DND-41 (cell line): Measurements from ENCODE around the gene PPP3CA.

Experiments used
- ATAC-seq: fragments of 200-7000 bp; cut with Tn5 transposase; 3 replicates; pipeline ENCODE4 v1.9.1; 2021; ENCODE audit warnings: low read depth; ENCODE audit not compliant: insufficient read depth
- DNase-seq: peaks from one replicate; pipeline ENCODE4 v3.0.0-alpha.2; 2020
- H2AFZ ChIP-seq: 2 replicates; pipeline ENCODE4 v1.6.0; 2012; ENCODE audit warnings: low read depth, low read length
- H3K27ac ChIP-seq: 2 replicates; pipeline ENCODE4 v1.5.1; 2012; ENCODE audit warnings: low read length, inconsistent platforms
- H3K27me3 ChIP-seq: fragments of 200-600 bp; sonication (generic); 2 replicates; pipeline ENCODE4 v1.6.0; 2012; ENCODE audit warnings: low read length, mild to moderate bottlenecking, inconsistent platforms; ENCODE audit not compliant: insufficient read depth, poor library complexity
- H3K36me3 ChIP-seq: 2 replicates; pipeline ENCODE4 v1.5.1; 2012; ENCODE audit warnings: low read length, inconsistent platforms; ENCODE audit not compliant: insufficient read depth
- H3K4me1 ChIP-seq: 2 replicates; pipeline ENCODE4 v1.5.1; 2012; ENCODE audit warnings: mild to moderate bottlenecking, low read length; ENCODE audit not compliant: insufficient read depth
- H3K4me2 ChIP-seq: 2 replicates; pipeline ENCODE4 v1.6.0; 2012; ENCODE audit warnings: mild to moderate bottlenecking, moderate library complexity, low read length, inconsistent platforms; ENCODE audit not compliant: insufficient read depth
- H3K4me3 ChIP-seq, 2 experiments: fragments of 200-600 bp in 1 of 2; shearing (Covaris generic) in 1 of 2; 2 replicates each; pipeline ENCODE4 v1.5.1; 2012 to 2016; ENCODE audit warnings: inconsistent platforms in 2 of 2, low read length in 2 of 2, mild to moderate bottlenecking in 2 of 2, low read depth in 1 of 2, moderate library complexity in 1 of 2
- H3K79me2 ChIP-seq: 2 replicates; pipeline ENCODE4 v1.6.0; 2012; ENCODE audit warnings: low read length, inconsistent platforms; ENCODE audit not compliant: insufficient read depth
- H3K9ac ChIP-seq: 2 replicates; pipeline ENCODE4 v1.6.0; 2012; ENCODE audit warnings: low read depth, mild to moderate bottlenecking, inconsistent platforms, low read length, moderate library complexity
- H3K9me3 ChIP-seq: 2 replicates; pipeline ENCODE4 v1.5.1; 2012; ENCODE audit warnings: low read length, moderate library complexity, mild to moderate bottlenecking, inconsistent platforms; ENCODE audit not compliant: insufficient read depth, severe bottlenecking
- H4K20me1 ChIP-seq: 2 replicates; pipeline ENCODE4 v1.6.0; 2012; ENCODE audit warnings: low read length; ENCODE audit not compliant: insufficient read depth
- CTCF ChIP-seq: IDR thresholded peaks from 2 replicates; pipeline ENCODE4 v1.5.1; 2012; ENCODE audit warnings: borderline replicate concordance, low read length, moderate library complexity, mild to moderate bottlenecking; ENCODE audit not compliant: poor library complexity, severe bottlenecking; ENCODE audit errors: extremely low read depth
- EZH2 ChIP-seq: IDR thresholded peaks from 3 replicates; pipeline ENCODE4 v1.6.1; 2012; ENCODE audit warnings: borderline replicate concordance, low read depth, mild to moderate bottlenecking, moderate library complexity, low read length, inconsistent platforms; ENCODE audit not compliant: severe bottlenecking

The PPP3CA gene

DNA sequence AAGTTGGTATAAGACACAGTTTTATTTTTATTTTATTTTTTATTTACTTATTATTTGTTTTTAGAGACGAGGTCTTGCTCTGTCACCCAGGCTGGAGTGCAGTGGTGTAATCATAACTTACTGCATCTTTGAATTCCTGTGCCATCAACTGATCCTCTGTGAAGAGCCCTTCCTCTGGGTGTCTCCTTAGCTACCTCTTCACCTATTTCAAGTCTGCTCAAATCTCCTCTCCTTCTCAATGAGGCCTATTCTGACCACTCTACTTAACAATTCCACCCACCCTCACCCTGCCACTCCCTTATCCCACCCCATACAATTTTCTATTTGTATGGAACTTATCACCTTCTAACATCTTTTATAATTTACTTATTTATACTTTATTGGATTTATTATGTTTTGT, 183.4 kb downstream of the PPP3CA start:
- no peak overlapping the region for H2AFZ ChIP-seq
- no peaks in the 10 kb centered on the region for H3K4me1 ChIP-seq
- no peak overlapping the region for H3K9ac ChIP-seq
- DNase-seq (no peak), ATAC-seq (no peak)
- no peak overlapping the region for H3K4me2 ChIP-seq
- H3K27me3 ChIP-seq, result no peaks in the 10 kb centered on the region
- no peaks in the 10 kb centered on the region for H3K36me3 ChIP-seq
- no peaks in the 10 kb centered on the region for H3K9me3 ChIP-seq
- H3K4me3 ChIP-seq, result no peak overlapping the region
- H4K20me1 ChIP-seq, result no peaks in the 10 kb centered on the region
- no peak for TF ChIP-seq CTCF
- no peak for TF ChIP-seq EZH2
- no peak overlapping the region for H3K27ac ChIP-seq
- H3K79me2 ChIP-seq, result 0 out of 2 replicates have a peak, but pooled peaks cover 2% of the 10 kb centered on the region

- no peak for TF ChIP-seq CTCF
- no peak for TF ChIP-seq EZH2
- Histone ChIP-seq H2AFZ (no peak overlapping the region), H3K27me3 (no peaks in the 10 kb centered on the region), H3K4me3 (no peak overlapping the region), H3K9me3 (no peaks in the 10 kb centered on the region), H3K4me2 (no peak overlapping the region), H3K27ac (no peak overlapping the region), H3K9ac (no peak overlapping the region), H3K36me3 (no peaks in the 10 kb centered on the region), H3K79me2 (0 out of 2 replicates have a peak, but pooled peaks cover 2% of the 10 kb centered on the region), H4K20me1 (no peaks in the 10 kb centered on the region), H3K4me1 (no peaks in the 10 kb centered on the region)
- ATAC-seq, result no peak
- DNase-seq, result no peak
Measured at GRCh38 chr4:101162990-101163380, 184.3 kb downstream of the PPP3CA start.

DNA sequence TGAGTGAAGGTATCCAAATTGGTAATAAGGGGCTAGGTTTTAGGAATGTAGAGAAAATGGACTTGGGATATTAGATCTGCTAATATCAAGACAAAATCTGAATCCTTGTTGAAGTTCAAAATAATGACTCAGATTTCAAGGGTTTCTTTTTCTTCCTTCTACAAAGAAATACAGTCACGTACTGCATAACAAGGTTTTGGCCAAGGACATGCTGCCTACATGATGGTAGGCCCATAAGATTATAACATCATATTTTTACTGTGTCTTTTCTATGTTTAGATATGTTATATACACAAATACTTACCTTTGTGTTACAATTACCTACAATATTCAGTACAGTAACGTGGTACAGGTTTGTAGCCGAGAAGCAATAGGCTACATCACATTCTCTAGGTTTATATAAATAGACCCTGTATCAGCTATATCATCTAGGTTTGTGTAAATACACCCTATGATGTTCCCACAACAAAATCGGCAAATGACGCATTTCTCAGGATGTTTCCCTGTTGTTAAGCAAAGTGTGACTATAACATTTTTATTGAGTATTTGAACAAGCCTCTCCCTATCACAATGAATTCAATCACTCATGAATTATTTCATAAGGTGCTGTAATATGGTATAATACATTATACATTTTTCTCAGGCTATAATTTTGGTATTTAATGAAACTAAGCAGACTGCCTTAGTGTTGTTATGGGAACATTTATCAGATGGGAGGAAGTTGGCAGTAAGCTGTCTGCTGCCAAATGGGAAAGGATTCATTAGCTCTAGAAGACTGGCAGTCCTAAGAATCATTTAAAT, 186.3 kb downstream of the PPP3CA start:
- no peak overlapping the region for H3K9ac ChIP-seq
- H3K27ac ChIP-seq, result no peak overlapping the region
- no peak for TF ChIP-seq CTCF
- TF ChIP-seq EZH2, result no peak
- no peaks in the 10 kb centered on the region for H3K9me3 ChIP-seq
- no peaks in the 10 kb centered on the region for H3K79me2 ChIP-seq
- ATAC-seq (no peak), DNase-seq (no peak)
- H3K4me1 ChIP-seq, result no peaks in the 10 kb centered on the region
- no peaks in the 10 kb centered on the region for H3K27me3 ChIP-seq
- H3K4me2 ChIP-seq, result no peak overlapping the region
- H4K20me1 ChIP-seq, result no peaks in the 10 kb centered on the region
- no peak overlapping the region for H2AFZ ChIP-seq
- H3K4me3 ChIP-seq, result no peak overlapping the region
- H3K36me3 ChIP-seq, result no peaks in the 10 kb centered on the region
